MCF 10A (cell line): ENCODE measurements around the gene MYBL2. TPM values are rescaled to one million over a fixed set of nuclear protein-coding genes. Genes with fewer than 3 reads are reported as not detected.

Source experiments
- BruUV-seq: library from RNA; stranded (reverse); fragments of 400-500 nt; replicated peaks from 2 replicates; lab custom pipeline; 2021; lab: Mats Ljungman, UMichigan
- CTCF ChIA-PET: fragments of 300-600 bp; sonication (Branson Sonifier 250); formaldehyde crosslinking; extraction: SDS; loops from one replicate; lab custom pipeline; 2021; ENCODE audit warnings: antibody characterized with exemption, inconsistent platforms; lab: Yijun Ruan, JAX
- POLR2A ChIA-PET: fragments of 300-600, 350-650 bp; sonication (Branson Sonifier 250); formaldehyde crosslinking; extraction: SDS; loops from one replicate; lab custom pipeline; 2020; ENCODE audit warnings: antibody characterized with exemption, inconsistent platforms; lab: Yijun Ruan, JAX
- DNase-seq: peaks from one replicate; pipeline ENCODE4 v3.0.0-alpha.2; 2018; ENCODE audit not compliant: unreplicated experiment
- H3K27ac Mint-ChIP-seq: one replicate; pipeline ENCODE4 v1.8.0; 2022; ENCODE audit warnings: mild to moderate bottlenecking, low read depth, mixed read lengths; ENCODE audit not compliant: unreplicated experiment
- H3K27me3 Mint-ChIP-seq: one replicate; pipeline ENCODE4 v1.8.0; 2022; ENCODE audit warnings: mixed read lengths; ENCODE audit not compliant: insufficient read depth, unreplicated experiment
- H3K36me3 Mint-ChIP-seq: one replicate; pipeline ENCODE4 v1.8.0; 2022; ENCODE audit warnings: mild to moderate bottlenecking, moderate library complexity, mixed read lengths; ENCODE audit not compliant: insufficient read depth, unreplicated experiment
- H3K4me1 Mint-ChIP-seq: one replicate; pipeline ENCODE4 v1.8.0; 2022; ENCODE audit warnings: mixed read lengths; ENCODE audit not compliant: insufficient read depth, unreplicated experiment
- H3K4me3 Mint-ChIP-seq: one replicate; pipeline ENCODE4 v1.8.0; 2022; ENCODE audit warnings: mild to moderate bottlenecking, moderate library complexity, mixed read lengths; ENCODE audit not compliant: unreplicated experiment
- H3K9me3 Mint-ChIP-seq: one replicate; pipeline ENCODE4 v1.8.0; 2022; ENCODE audit warnings: mixed read lengths; ENCODE audit not compliant: unreplicated experiment
- intact Hi-C: fragments of 100-400 bp; cut with micrococcal nuclease; formaldehyde crosslinking; loops from 2 replicates; pipeline ENCODE4 v1.14.1; 2022
- total RNA-seq: library from RNA; stranded (reverse); gene quantifications from 2 replicates; pipeline ENCODE4 v1.2.3, GENCODE V29; 2022
- TF ChIP-seq, protein P1 (sequence below): fragments of 200-600 bp; IDR thresholded peaks from one replicate; pipeline ENCODE4 v1.8.0; 2022; ENCODE audit warnings: antibody characterized with exemption, mild to moderate bottlenecking; ENCODE audit not compliant: unreplicated experiment

The MYBL2 gene
- total RNA-seq, 1 experiment from 2014 or later, result 44.3 TPM

DNA sequence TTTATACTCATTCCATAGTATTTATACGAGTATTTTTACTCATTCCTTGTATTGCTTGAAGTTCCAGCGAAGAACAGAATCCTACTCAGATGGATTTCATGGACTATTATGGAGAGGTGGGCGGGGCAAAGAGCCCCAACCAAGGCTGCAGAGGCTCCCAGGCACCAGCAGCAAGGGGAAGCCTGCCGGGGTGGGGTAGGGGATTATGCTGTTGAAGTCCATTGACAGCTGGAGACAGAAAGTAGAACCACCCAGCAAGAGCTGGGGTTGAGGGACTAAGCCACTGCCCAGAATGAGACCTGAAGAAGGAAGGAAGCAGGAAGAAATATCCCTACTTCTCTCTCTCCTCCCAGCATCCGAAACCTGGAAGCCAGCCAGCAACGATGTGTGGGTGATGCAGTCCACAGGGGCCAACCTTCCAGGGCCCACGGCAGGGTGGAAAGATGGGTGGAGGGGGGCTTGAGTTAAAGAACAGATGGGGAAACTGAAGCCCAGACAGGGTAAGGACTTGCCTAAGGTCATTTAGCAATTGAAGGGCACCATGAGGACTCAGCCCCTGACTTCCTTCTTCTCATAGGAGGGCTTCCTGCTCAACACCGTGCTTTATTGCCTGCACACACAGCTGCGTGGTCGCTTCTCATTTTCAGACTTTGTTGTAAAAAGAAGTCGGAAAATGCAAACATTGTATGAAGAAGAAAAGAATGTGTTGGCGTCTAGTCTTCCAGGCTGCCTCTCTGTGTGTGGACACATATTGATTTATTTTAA is 78.2 kb downstream of the MYBL2 start:
- DNase-seq, result no peak
- H3K4me3 Mint-ChIP-seq, result no peak overlapping the region
- TF ChIP-seq, protein P1, sequence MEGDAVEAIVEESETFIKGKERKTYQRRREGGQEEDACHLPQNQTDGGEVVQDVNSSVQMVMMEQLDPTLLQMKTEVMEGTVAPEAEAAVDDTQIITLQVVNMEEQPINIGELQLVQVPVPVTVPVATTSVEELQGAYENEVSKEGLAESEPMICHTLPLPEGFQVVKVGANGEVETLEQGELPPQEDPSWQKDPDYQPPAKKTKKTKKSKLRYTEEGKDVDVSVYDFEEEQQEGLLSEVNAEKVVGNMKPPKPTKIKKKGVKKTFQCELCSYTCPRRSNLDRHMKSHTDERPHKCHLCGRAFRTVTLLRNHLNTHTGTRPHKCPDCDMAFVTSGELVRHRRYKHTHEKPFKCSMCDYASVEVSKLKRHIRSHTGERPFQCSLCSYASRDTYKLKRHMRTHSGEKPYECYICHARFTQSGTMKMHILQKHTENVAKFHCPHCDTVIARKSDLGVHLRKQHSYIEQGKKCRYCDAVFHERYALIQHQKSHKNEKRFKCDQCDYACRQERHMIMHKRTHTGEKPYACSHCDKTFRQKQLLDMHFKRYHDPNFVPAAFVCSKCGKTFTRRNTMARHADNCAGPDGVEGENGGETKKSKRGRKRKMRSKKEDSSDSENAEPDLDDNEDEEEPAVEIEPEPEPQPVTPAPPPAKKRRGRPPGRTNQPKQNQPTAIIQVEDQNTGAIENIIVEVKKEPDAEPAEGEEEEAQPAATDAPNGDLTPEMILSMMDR, result no peak
- H3K4me1 Mint-ChIP-seq, result peaks cover 5% of the 10 kb centered on the region
- no peaks in the 10 kb centered on the region for H3K36me3 Mint-ChIP-seq
- no peaks in the 10 kb centered on the region for H3K9me3 Mint-ChIP-seq
- no TSS peak for BruUV-seq
- ChIA-PET POLR2A (interaction anchor here (1.1 kb wide), 1 partner anchor 353 kb away, joined by 4 read pairs; no protein-coding TSS in a partner anchor), CTCF (interaction anchor here (1.0 to 16.1 kb wide), 2 partner anchors 17 to 340 kb away, joined by 4 to 521 read pairs; no protein-coding TSS in a partner anchor)
- H3K27me3 Mint-ChIP-seq, result no peaks in the 10 kb centered on the region
- intact Hi-C loops, result no loop called here
- H3K27ac Mint-ChIP-seq, result no peak overlapping the region

- TF ChIP-seq, protein P1, result no peak
- Mint-ChIP-seq H3K4me1 (peaks cover 17% of the 10 kb centered on the region), H3K27ac (no peak overlapping the region), H3K4me3 (no peak overlapping the region), H3K36me3 (no peaks in the 10 kb centered on the region), H3K9me3 (no peaks in the 10 kb centered on the region), H3K27me3 (no peaks in the 10 kb centered on the region)
- CTCF ChIA-PET, result interaction anchor here (0.6 to 16.1 kb wide), 5 partner anchors 116 to 338 kb away, joined by 3 to 521 read pairs (median 3); no protein-coding TSS in a partner anchor
- DNase-seq, result no peak
- POLR2A ChIA-PET, result interaction anchor here (0.7 kb wide), 1 partner anchor 351 kb away, joined by 3 read pairs; no protein-coding TSS in a partner anchor
- intact Hi-C loops, result no loop called here
- no TSS peak for BruUV-seq
Measured at GRCh38 chr20:43746344-43747137, 79.6 kb downstream of the MYBL2 start.

GRCh38 chr20:43748274-43748673 is 81.4 kb downstream of the MYBL2 start:
- ChIA-PET CTCF (interaction anchor here (0.6 to 16.1 kb wide), 23 partner anchors 12 to 1006 kb away, joined by 3 to 521 read pairs (median 7); partner anchors contain the start of gene GTSF1L), POLR2A (interaction anchor here (0.7 to 4.8 kb wide), 4 partner anchors 210 to 442 kb away, joined by 3 to 18 read pairs (median 4); no protein-coding TSS in a partner anchor)
- TF ChIP-seq, protein P1, result no peak
- Mint-ChIP-seq H3K27me3 (no peaks in the 10 kb centered on the region), H3K36me3 (no peaks in the 10 kb centered on the region), H3K9me3 (no peaks in the 10 kb centered on the region), H3K4me3 (no peak overlapping the region), H3K4me1 (peaks cover 19% of the 10 kb centered on the region), H3K27ac (no peak overlapping the region)
- DNase-seq, result peak; percentile 47
- no TSS peak for BruUV-seq
- intact Hi-C loops, result loop anchor here (2.0 kb wide), 1 partner anchor 299 kb away; no protein-coding TSS in a partner anchor
